PC-9 (cell line): ENCODE measurements around the gene OR3A3. TPM values are rescaled to one million over a fixed set of nuclear protein-coding genes. Genes with fewer than 3 reads are reported as not detected.

Experiments used
- BruUV-seq: library from RNA; stranded (reverse); fragments of 400-500 nt; replicated peaks from 2 replicates; lab custom pipeline; 2021; lab: Mats Ljungman, UMichigan
- CTCF ChIA-PET: fragments of 300-600 bp; sonication (Branson Sonifier 250); formaldehyde crosslinking; loops from one replicate; lab custom pipeline; 2022; ENCODE audit warnings: antibody characterized with exemption; lab: Charles Lee
- POLR2A ChIA-PET: fragments of 300-600 bp; sonication (Branson Sonifier 250); formaldehyde crosslinking; loops from one replicate; lab custom pipeline; 2022; ENCODE audit warnings: antibody characterized with exemption; ENCODE audit not compliant: unreplicated experiment; lab: Charles Lee
- DNase-seq, 2 experiments: peaks; one replicate each; pipeline versions ENCODE4 v3.0.0 to v3.0.0-alpha.2; 2015 to 2022; ENCODE audit warnings: mixed read lengths in 1 of 2
- H2AFZ ChIP-seq: fragments of 200-600 bp; sonication (generic); 2 replicates; pipeline ENCODE4 v1.8.1; 2017; ENCODE audit warnings: antibody characterized with exemption
- H3F3A ChIP-seq: fragments of 200-600 bp; sonication (generic); 2 replicates; pipeline ENCODE4 v1.8.1; 2017; ENCODE audit warnings: antibody characterized with exemption, mild to moderate bottlenecking, low read depth; ENCODE audit not compliant: insufficient read depth
- H3K27ac ChIP-seq: fragments of 200-600 bp; sonication (generic); 2 replicates; pipeline ENCODE4 v1.6.1; 2016; ENCODE audit warnings: mixed run types
- H3K27me3 ChIP-seq: fragments of 200-600 bp; sonication (generic); 2 replicates; pipeline ENCODE4 v1.6.1; 2016; ENCODE audit warnings: low read depth, mixed run types; ENCODE audit not compliant: insufficient read depth
- H3K36me3 ChIP-seq: fragments of 200-600 bp; sonication (generic); 2 replicates; pipeline ENCODE4 v1.6.1; 2016; ENCODE audit warnings: low read depth, mixed run types
- H3K4me1 ChIP-seq: fragments of 200-600 bp; sonication (generic); replicated peaks from 2 replicates; pipeline ENCODE4 v1.6.1; 2016; ENCODE audit warnings: mixed run types; ENCODE audit not compliant: insufficient read depth
- H3K4me2 ChIP-seq: fragments of 200-600 bp; sonication (generic); 2 replicates; pipeline ENCODE4 v1.6.1; 2017; ENCODE audit warnings: mixed run types
- H3K4me3 ChIP-seq: fragments of 200-600 bp; sonication (generic); 2 replicates; pipeline ENCODE4 v1.6.1; 2016; ENCODE audit warnings: mixed run types
- H3K79me2 ChIP-seq: fragments of 200-600 bp; sonication (generic); 2 replicates; pipeline ENCODE4 v1.6.1; 2017; ENCODE audit warnings: low read depth, mixed run types
- H3K9me2 ChIP-seq: fragments of 200-600 bp; sonication (generic); 2 replicates; pipeline ENCODE4 v1.8.1; 2017; ENCODE audit warnings: mild to moderate bottlenecking; ENCODE audit not compliant: insufficient read depth
- H3K9me3 ChIP-seq: fragments of 200-600 bp; sonication (generic); 2 replicates; pipeline ENCODE4 v1.8.1; 2016; ENCODE audit warnings: low read depth; ENCODE audit not compliant: insufficient read depth
- H4K20me1 ChIP-seq: fragments of 200-600 bp; sonication (generic); 2 replicates; pipeline ENCODE4 v1.8.1; 2017; ENCODE audit not compliant: insufficient read depth
- CTCF ChIP-seq: fragments of 200-600 bp; sonication (generic); conservative IDR thresholded peaks from 2 replicates; pipeline ENCODE4 v1.6.1; 2017; ENCODE audit warnings: mixed run types, antibody characterized with exemption, mild to moderate bottlenecking, moderate library complexity
- EZH2 ChIP-seq: fragments of 200-600 bp; sonication (generic); IDR thresholded peaks from 2 replicates; pipeline ENCODE4 v1.8.0; 2017; ENCODE audit warnings: antibody characterized with exemption, low read depth
- intact Hi-C: fragments of 100-400 bp; cut with micrococcal nuclease; formaldehyde crosslinking; loops from one replicate; pipeline ENCODE4 v1.10.0; 2022; ENCODE audit not compliant: unreplicated experiment
- total RNA-seq: library from RNA; stranded (reverse); gene quantifications from 2 replicates; pipeline ENCODE4 v1.2.3, GENCODE V29; 2021

OR3A3 gene
- total RNA-seq, 1 experiment from 2014 or later, result not detected

DNA sequence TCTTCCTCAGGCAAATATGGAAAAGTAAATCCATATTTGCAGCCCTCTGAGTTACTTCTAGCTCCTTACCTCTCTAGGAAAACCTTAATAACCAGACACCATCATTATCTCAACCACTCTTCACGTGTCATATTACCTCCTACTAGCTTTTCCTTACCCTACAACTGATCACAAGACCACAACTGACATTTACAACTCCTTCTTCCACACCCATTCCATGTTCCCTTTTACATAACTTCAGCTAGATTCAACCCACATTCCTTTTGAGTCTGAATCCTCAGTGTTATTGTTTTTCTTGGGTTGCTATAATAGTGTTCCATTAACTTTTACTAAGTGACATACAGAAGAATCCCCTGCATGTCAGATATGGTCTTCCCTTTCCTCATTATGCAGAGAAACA lies 27.2 kb downstream of the OR3A3 start:
- Histone ChIP-seq H3K79me2 (no peaks in the 10 kb centered on the region), H3K27ac (no peak overlapping the region), H3K4me2 (no peak overlapping the region), H3K4me3 (no peak overlapping the region), H4K20me1 (no peaks in the 10 kb centered on the region), H3K9me3 (no peaks in the 10 kb centered on the region), H3F3A (no peaks in the 10 kb centered on the region), H3K9me2 (no peaks in the 10 kb centered on the region), H2AFZ (no peak overlapping the region), H3K36me3 (no peaks in the 10 kb centered on the region), H3K27me3 (peaks cover 38% of the 10 kb centered on the region), H3K4me1 (no peaks in the 10 kb centered on the region)
- DNase-seq, result no peak
- no TSS peak for BruUV-seq
- TF ChIP-seq CTCF, result no peak
- TF ChIP-seq EZH2, result no peak
- POLR2A ChIA-PET, result no interaction called here
- intact Hi-C loops, result no loop called here
- CTCF ChIA-PET, result no interaction called here

GRCh38 chr17:3440451-3440850 lies 29.3 kb downstream of the OR3A3 start:
- Histone ChIP-seq H3K27me3 (peaks cover 37% of the 10 kb centered on the region), H3F3A (no peaks in the 10 kb centered on the region), H3K79me2 (no peaks in the 10 kb centered on the region), H3K36me3 (no peaks in the 10 kb centered on the region), H2AFZ (no peak overlapping the region), H3K9me3 (no peaks in the 10 kb centered on the region), H3K27ac (no peak overlapping the region), H4K20me1 (no peaks in the 10 kb centered on the region; the same call in 1 of the 2 replicates), H3K4me1 (no peaks in the 10 kb centered on the region), H3K9me2 (no peaks in the 10 kb centered on the region), H3K4me2 (no peak overlapping the region), H3K4me3 (no peak overlapping the region)
- no peak for TF ChIP-seq CTCF
- TF ChIP-seq EZH2, result no peak
- intact Hi-C loops, result no loop called here
- ChIA-PET CTCF (no interaction called here), POLR2A (no interaction called here)
- no peak for DNase-seq
- BruUV-seq, result no TSS peak

DNA sequence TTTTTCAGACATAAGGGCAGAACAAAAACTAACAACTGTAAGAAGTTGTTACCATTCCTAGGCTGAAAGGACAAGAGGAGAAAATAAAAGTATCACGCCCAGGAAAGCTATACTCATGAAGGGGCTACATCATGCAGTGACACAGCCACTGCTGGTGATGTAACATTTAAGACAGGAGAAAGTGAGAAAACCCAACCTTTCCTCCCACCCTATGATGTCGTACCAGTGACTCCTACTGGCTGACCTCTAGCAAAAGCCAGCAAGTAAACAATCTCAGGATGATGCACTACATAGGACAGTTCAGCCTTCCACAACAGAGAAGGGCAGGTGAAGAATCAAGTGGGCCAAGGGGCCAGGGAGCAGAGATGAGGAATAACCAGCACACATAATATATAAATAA lies 36.5 kb downstream of the OR3A3 start:
- Histone ChIP-seq H3K9me2 (no peaks in the 10 kb centered on the region), H3K79me2 (no peaks in the 10 kb centered on the region), H4K20me1 (no peaks in the 10 kb centered on the region; the same call in 1 of the 2 replicates), H3K4me3 (no peak overlapping the region), H2AFZ (no peak overlapping the region), H3K9me3 (no peaks in the 10 kb centered on the region), H3F3A (no peaks in the 10 kb centered on the region), H3K36me3 (no peaks in the 10 kb centered on the region), H3K27ac (no peak overlapping the region), H3K4me1 (no peaks in the 10 kb centered on the region), H3K4me2 (no peak overlapping the region), H3K27me3 (peaks cover 15% of the 10 kb centered on the region; the same call in 1 of the 2 replicates)
- intact Hi-C loops, result no loop called here
- no peak for DNase-seq
- TF ChIP-seq CTCF (peak; percentile 31), EZH2 (no peak)
- no TSS peak for BruUV-seq
- POLR2A ChIA-PET, result no interaction called here
- CTCF ChIA-PET, result no interaction called here
